HepG2 (cell line): Measurements from ENCODE around the gene RPS6KL1. TPM values are rescaled to one million over a fixed set of nuclear protein-coding genes. Genes with fewer than 3 reads are reported as not detected.
A peak's percentile ranks its signal among the peaks of the same experiment; 100 is the strongest.

Experiments used
- AHR ChIP-seq: IDR thresholded peaks from 2 replicates; pipeline ENCODE4 v1.6.1; 2018; ENCODE audit warnings: missing genetic modification reagents, missing compliant biosample characterization
- EZH2 ChIP-seq: conservative IDR thresholded peaks from 2 replicates; pipeline ENCODE4 v1.6.1; 2012; ENCODE audit warnings: mild to moderate bottlenecking, low read depth, low read length, moderate library complexity
- KLF16 ChIP-seq, 2 experiments: sonication (generic) in 1 of 2; formaldehyde crosslinking in 1 of 2; IDR thresholded peaks; 2 replicates each; pipeline versions ENCODE4 v1.6.1 to v1.8.0; 2016 to 2023; ENCODE audit warnings: missing genetic modification reagents in 2 of 2, missing compliant biosample characterization in 1 of 2
- MED1 ChIP-seq: sonication (generic); formaldehyde crosslinking; IDR thresholded peaks from 2 replicates; pipeline ENCODE4 v1.4.0; 2020; ENCODE audit warnings: missing genetic modification reagents
- POLR2G ChIP-seq: fragments of 200-400 bp; formaldehyde crosslinking; IDR thresholded peaks from 2 replicates; pipeline ENCODE4 v1.6.1; 2018; ENCODE audit warnings: mild to moderate bottlenecking, low read depth, low read length, moderate library complexity
- RAD51 ChIP-seq: fragments of 450-650 bp; IDR thresholded peaks from 2 replicates; pipeline ENCODE4 v1.6.1; 2016; ENCODE audit warnings: borderline replicate concordance
- SIN3A ChIP-seq: IDR thresholded peaks from 2 replicates; pipeline ENCODE4 v1.6.1; 2011; ENCODE audit warnings: low read depth, mild to moderate bottlenecking, control low read depth, low read length, borderline replicate concordance
- SIX4 ChIP-seq: sonication (generic); formaldehyde crosslinking; IDR thresholded peaks from 2 replicates; pipeline ENCODE4 v1.4.0; 2020; ENCODE audit warnings: missing genetic modification reagents
- STAG1 ChIP-seq: sonication (generic); formaldehyde crosslinking; IDR thresholded peaks from 2 replicates; pipeline ENCODE4 v1.4.0; 2020; ENCODE audit warnings: missing genetic modification reagents
- ZBTB38 ChIP-seq: sonication (generic); formaldehyde crosslinking; IDR thresholded peaks from 2 replicates; pipeline ENCODE4 v1.5.1; 2020; ENCODE audit warnings: mild to moderate bottlenecking, missing genetic modification reagents
- ZNF253 ChIP-seq: sonication (generic); formaldehyde crosslinking; IDR thresholded peaks from 2 replicates; pipeline ENCODE4 v1.8.0; 2022; ENCODE audit warnings: mild to moderate bottlenecking, missing genetic modification reagents, borderline replicate concordance
- ZNF598 ChIP-seq: sonication (generic); formaldehyde crosslinking; IDR thresholded peaks from 2 replicates; pipeline ENCODE4 v1.5.1; 2020; ENCODE audit warnings: mild to moderate bottlenecking, missing genetic modification reagents, borderline replicate concordance
- ZNF607 ChIP-seq: sonication (generic); formaldehyde crosslinking; IDR thresholded peaks from 2 replicates; pipeline ENCODE4 v1.5.1; 2020; ENCODE audit warnings: missing genetic modification reagents, mild to moderate bottlenecking, borderline replicate concordance
- ZNF720 ChIP-seq: sonication (generic); formaldehyde crosslinking; IDR thresholded peaks from 2 replicates; pipeline ENCODE4 v1.4.0; 2020; ENCODE audit warnings: missing genetic modification reagents
- ZNF839 ChIP-seq: sonication (generic); formaldehyde crosslinking; IDR thresholded peaks from 2 replicates; pipeline ENCODE4 v1.4.0; 2020; ENCODE audit warnings: missing genetic modification reagents, mild to moderate bottlenecking, borderline replicate concordance
- polyA plus RNA-seq, 8 experiments: library from polyadenylated mRNA; depleted of rRNA in 3 of 8; stranded (reverse) in 7 of 8; unstranded in 1 of 8; fragments of >200 nt; fragmentation: Illumina TruSeq in 4 of 8; extraction: Trizol in 4 of 8; gene quantifications; 2 replicates each; pipeline versions ENCODE4 v1.2.1 to v1.2.3, GENCODE V29; 2011 to 2016; ENCODE audit warnings: low read depth in 4 of 8, missing spikeins in 1 of 8, mixed read lengths in 1 of 8; ENCODE audit not compliant: insufficient read depth in 1 of 8
- total RNA-seq, 5 experiments: library from RNA; depleted of rRNA; stranded (reverse); fragments of >200 nt; fragmentation: Illumina TruSeq; extraction: Trizol; gene quantifications; 2 replicates each; pipeline ENCODE4 v1.2.3, GENCODE V29; 2016; ENCODE audit warnings: low read depth in 1 of 5
- TF ChIP-seq, protein P1 (sequence below): sonication (generic); formaldehyde crosslinking; IDR thresholded peaks from 2 replicates; pipeline ENCODE4 v1.4.0; 2020; ENCODE audit warnings: missing genetic modification reagents; ENCODE audit errors: not compliant biosample characterization
- TF ChIP-seq, protein P2 (sequence below): sonication (generic); formaldehyde crosslinking; IDR thresholded peaks from 2 replicates; pipeline ENCODE4 v1.5.0; 2020; ENCODE audit warnings: missing genetic modification reagents
- TF ChIP-seq, protein P3 (sequence below): sonication (generic); formaldehyde crosslinking; IDR thresholded peaks from 2 replicates; pipeline ENCODE4 v1.5.1; 2020; ENCODE audit warnings: mild to moderate bottlenecking, missing genetic modification reagents, moderate library complexity
- TF ChIP-seq, protein P4 (sequence below): sonication (generic); formaldehyde crosslinking; IDR thresholded peaks from 2 replicates; pipeline ENCODE4 v1.9.0; 2022; ENCODE audit warnings: missing genetic modification reagents, mild to moderate bottlenecking, borderline replicate concordance
- TF ChIP-seq, protein P5 (sequence below): sonication (generic); formaldehyde crosslinking; IDR thresholded peaks from 2 replicates; pipeline ENCODE4 v1.5.0; 2020; ENCODE audit warnings: missing genetic modification reagents

The RPS6KL1 gene
- total and polyA plus RNA-seq, 2 of the 13 experiments (the other 11 are each of a cell fraction or from before 2014, with no cell fraction given), result 6.5 to 11.5 TPM

DNA sequence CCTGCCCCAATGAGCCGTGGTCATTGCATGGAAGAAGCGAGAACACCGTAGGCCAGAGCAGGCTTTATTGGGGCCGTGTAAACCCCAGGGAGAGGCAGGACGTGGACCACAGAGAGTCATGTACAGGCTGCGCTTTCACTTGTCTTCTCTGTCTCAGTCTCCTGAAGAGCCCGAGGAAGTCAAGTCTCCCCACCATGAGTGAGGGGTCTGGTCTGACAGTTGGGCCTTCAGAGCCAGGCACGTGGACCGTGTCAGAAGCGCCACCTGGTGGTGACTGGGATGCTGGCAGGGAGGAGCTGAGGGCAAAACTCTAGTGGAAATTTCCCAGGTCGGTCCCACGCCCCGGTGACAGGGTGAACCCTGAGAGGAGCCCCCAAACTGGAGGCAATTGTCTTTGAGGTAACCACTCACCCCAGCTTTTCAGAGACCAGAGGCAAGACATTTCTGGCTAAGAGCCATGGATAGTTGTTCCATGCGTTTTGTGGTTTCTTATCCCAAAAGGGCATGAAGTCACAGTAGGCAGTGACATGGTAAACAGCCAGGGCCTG, 17.4 kb downstream of the RPS6KL1 start (continued):
- TF ChIP-seq, protein P1, sequence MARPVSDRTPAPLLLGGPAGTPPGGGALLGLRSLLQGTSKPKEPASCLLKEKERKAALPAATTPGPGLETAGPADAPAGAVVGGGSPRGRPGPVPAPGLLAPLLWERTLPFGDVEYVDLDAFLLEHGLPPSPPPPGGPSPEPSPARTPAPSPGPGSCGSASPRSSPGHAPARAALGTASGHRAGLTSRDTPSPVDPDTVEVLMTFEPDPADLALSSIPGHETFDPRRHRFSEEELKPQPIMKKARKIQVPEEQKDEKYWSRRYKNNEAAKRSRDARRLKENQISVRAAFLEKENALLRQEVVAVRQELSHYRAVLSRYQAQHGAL, result no peak
- TF ChIP-seq, protein P2, sequence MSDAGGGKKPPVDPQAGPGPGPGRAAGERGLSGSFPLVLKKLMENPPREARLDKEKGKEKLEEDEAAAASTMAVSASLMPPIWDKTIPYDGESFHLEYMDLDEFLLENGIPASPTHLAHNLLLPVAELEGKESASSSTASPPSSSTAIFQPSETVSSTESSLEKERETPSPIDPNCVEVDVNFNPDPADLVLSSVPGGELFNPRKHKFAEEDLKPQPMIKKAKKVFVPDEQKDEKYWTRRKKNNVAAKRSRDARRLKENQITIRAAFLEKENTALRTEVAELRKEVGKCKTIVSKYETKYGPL (CRISPR knock-in tag), result no peak
- TF ChIP-seq, protein P3, sequence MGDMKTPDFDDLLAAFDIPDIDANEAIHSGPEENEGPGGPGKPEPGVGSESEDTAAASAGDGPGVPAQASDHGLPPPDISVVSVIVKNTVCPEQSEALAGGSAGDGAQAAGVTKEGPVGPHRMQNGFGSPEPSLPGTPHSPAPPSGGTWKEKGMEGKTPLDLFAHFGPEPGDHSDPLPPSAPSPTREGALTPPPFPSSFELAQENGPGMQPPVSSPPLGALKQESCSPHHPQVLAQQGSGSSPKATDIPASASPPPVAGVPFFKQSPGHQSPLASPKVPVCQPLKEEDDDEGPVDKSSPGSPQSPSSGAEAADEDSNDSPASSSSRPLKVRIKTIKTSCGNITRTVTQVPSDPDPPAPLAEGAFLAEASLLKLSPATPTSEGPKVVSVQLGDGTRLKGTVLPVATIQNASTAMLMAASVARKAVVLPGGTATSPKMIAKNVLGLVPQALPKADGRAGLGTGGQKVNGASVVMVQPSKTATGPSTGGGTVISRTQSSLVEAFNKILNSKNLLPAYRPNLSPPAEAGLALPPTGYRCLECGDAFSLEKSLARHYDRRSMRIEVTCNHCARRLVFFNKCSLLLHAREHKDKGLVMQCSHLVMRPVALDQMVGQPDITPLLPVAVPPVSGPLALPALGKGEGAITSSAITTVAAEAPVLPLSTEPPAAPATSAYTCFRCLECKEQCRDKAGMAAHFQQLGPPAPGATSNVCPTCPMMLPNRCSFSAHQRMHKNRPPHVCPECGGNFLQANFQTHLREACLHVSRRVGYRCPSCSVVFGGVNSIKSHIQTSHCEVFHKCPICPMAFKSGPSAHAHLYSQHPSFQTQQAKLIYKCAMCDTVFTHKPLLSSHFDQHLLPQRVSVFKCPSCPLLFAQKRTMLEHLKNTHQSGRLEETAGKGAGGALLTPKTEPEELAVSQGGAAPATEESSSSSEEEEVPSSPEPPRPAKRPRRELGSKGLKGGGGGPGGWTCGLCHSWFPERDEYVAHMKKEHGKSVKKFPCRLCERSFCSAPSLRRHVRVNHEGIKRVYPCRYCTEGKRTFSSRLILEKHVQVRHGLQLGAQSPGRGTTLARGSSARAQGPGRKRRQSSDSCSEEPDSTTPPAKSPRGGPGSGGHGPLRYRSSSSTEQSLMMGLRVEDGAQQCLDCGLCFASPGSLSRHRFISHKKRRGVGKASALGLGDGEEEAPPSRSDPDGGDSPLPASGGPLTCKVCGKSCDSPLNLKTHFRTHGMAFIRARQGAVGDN (CRISPR knock-in tag), result peak; percentile 76
- no peak for TF ChIP-seq EZH2
- TF ChIP-seq ZBTB38 (CRISPR knock-in tag), result peak; percentile 45; the same call in 1 of the 2 replicates
- peak; percentile 82 for TF ChIP-seq STAG1 (CRISPR knock-in tag)
- TF ChIP-seq POLR2G, result peak; percentile 19; the same call in 1 of the 2 replicates
- no peak for TF ChIP-seq ZNF720 (CRISPR knock-in tag)
- no peak for TF ChIP-seq RAD51
- TF ChIP-seq ZNF598, result 0 out of 2 replicates have a peak, but pooled peaks have one; percentile 38
- 0 out of 2 replicates have a peak, but pooled peaks have one; percentile 18 for TF ChIP-seq SIX4 (CRISPR knock-in tag)
- TF ChIP-seq KLF16 (CRISPR knock-in tag; IDR thresholded peaks at IDR 0.05), result 0 out of 4 replicates have a peak, but pooled peaks of 1 of the 2 experiments have one; percentile 48
- TF ChIP-seq, protein P4, sequence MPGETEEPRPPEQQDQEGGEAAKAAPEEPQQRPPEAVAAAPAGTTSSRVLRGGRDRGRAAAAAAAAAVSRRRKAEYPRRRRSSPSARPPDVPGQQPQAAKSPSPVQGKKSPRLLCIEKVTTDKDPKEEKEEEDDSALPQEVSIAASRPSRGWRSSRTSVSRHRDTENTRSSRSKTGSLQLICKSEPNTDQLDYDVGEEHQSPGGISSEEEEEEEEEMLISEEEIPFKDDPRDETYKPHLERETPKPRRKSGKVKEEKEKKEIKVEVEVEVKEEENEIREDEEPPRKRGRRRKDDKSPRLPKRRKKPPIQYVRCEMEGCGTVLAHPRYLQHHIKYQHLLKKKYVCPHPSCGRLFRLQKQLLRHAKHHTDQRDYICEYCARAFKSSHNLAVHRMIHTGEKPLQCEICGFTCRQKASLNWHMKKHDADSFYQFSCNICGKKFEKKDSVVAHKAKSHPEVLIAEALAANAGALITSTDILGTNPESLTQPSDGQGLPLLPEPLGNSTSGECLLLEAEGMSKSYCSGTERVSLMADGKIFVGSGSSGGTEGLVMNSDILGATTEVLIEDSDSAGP (CRISPR knock-in tag), result peak; percentile 59; the same call in 1 of the 2 replicates
- peak; percentile 87; the same call in 1 of the 2 replicates for TF ChIP-seq AHR (CRISPR knock-in tag)
- no peak for TF ChIP-seq ZNF253
- 0 out of 2 replicates have a peak, but pooled peaks have one; percentile 32 for TF ChIP-seq MED1 (CRISPR knock-in tag)
- no peak for TF ChIP-seq SIN3A
- TF ChIP-seq ZNF839 (CRISPR knock-in tag), result no peak
- TF ChIP-seq ZNF607 (CRISPR knock-in tag), result no peak
- TF ChIP-seq, protein P5, sequence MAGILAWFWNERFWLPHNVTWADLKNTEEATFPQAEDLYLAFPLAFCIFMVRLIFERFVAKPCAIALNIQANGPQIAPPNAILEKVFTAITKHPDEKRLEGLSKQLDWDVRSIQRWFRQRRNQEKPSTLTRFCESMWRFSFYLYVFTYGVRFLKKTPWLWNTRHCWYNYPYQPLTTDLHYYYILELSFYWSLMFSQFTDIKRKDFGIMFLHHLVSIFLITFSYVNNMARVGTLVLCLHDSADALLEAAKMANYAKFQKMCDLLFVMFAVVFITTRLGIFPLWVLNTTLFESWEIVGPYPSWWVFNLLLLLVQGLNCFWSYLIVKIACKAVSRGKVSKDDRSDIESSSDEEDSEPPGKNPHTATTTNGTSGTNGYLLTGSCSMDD, result no peak
